Mesendoderm (in vitro differentiated cells): ENCODE measurements around the gene FOXS1.
A peak's percentile ranks its signal among the peaks of the same experiment; 100 is the strongest.

Experiments used
- DNase-seq: peaks from one replicate; pipeline ENCODE4 v3.0.0; 2013
- H2AK5ac ChIP-seq: 2 replicates; pipeline ENCODE4 v1.6.1; 2013; ENCODE audit warnings: low read length, inconsistent platforms
- H2BK120ac ChIP-seq: 2 replicates; pipeline ENCODE4 v1.6.1; 2013; ENCODE audit warnings: low read depth, mild to moderate bottlenecking, low read length, moderate library complexity, mixed read lengths
- H2BK15ac ChIP-seq: replicated peaks from 2 replicates; pipeline ENCODE4 v1.6.1; 2013; ENCODE audit warnings: low read depth, mild to moderate bottlenecking, moderate library complexity
- H2BK5ac ChIP-seq: 2 replicates; pipeline ENCODE4 v1.6.1; 2013; ENCODE audit warnings: low read length, inconsistent platforms
- H3K18ac ChIP-seq: 2 replicates; pipeline ENCODE4 v1.6.1; 2013; ENCODE audit warnings: mild to moderate bottlenecking, low read length, mixed read lengths
- H3K23ac ChIP-seq: one replicate; pipeline ENCODE4 v1.6.1; 2013; ENCODE audit warnings: low read length
- H3K27ac ChIP-seq: 2 replicates; pipeline ENCODE4 v1.5.1; 2013; ENCODE audit warnings: low read depth, mild to moderate bottlenecking, inconsistent platforms, low read length, moderate library complexity
- H3K27me3 ChIP-seq: 2 replicates; pipeline ENCODE4 v1.6.1; 2013; ENCODE audit warnings: low read length, control low read depth, mild to moderate bottlenecking, inconsistent platforms; ENCODE audit not compliant: insufficient read depth, poor library complexity
- H3K36me3 ChIP-seq: 2 replicates; pipeline ENCODE4 v1.6.1; 2013; ENCODE audit warnings: low read length, inconsistent platforms; ENCODE audit not compliant: control insufficient read depth, insufficient read depth
- H3K4ac ChIP-seq: one replicate; pipeline ENCODE4 v1.6.1; 2013; ENCODE audit warnings: low read depth, mild to moderate bottlenecking, low read length, moderate library complexity
- H3K4me1 ChIP-seq: 2 replicates; pipeline ENCODE4 v1.6.1; 2013; ENCODE audit warnings: low read depth, low read length, inconsistent platforms; ENCODE audit not compliant: control insufficient read depth
- H3K4me2 ChIP-seq: 2 replicates; pipeline ENCODE4 v1.6.1; 2013; ENCODE audit warnings: low read length
- H3K4me3 ChIP-seq: 2 replicates; pipeline ENCODE4 v1.5.1; 2013; ENCODE audit warnings: mild to moderate bottlenecking, low read length
- H3K56ac ChIP-seq: one replicate; pipeline ENCODE4 v1.6.1; 2013; ENCODE audit warnings: low read length
- H3K79me1 ChIP-seq: 2 replicates; pipeline ENCODE4 v1.6.1; 2013; ENCODE audit warnings: low read length, inconsistent platforms
- H3K79me2 ChIP-seq: 2 replicates; pipeline ENCODE4 v1.6.1; 2013; ENCODE audit warnings: mild to moderate bottlenecking, low read length; ENCODE audit not compliant: control insufficient read depth, insufficient read depth
- H3K9ac ChIP-seq: 2 replicates; pipeline ENCODE4 v1.6.1; 2013; ENCODE audit warnings: low read length, inconsistent platforms
- H4K5ac ChIP-seq: one replicate; pipeline ENCODE4 v1.6.1; 2013; ENCODE audit warnings: low read length
- H4K8ac ChIP-seq: one replicate; pipeline ENCODE4 v1.6.1; 2013; ENCODE audit warnings: low read depth, mild to moderate bottlenecking, control low read depth, low read length, moderate library complexity
- WGBS: extraction: QIAGEN DNeasy Blood & Tissue Kit; methylation state at CpG from one replicate; pipeline ENCODE4 v1.1.7; 2013; ENCODE audit warnings: low lambda C conversion rate, missing lambda C conversion rate; ENCODE audit not compliant: insufficient coverage; ENCODE audit errors: extremely low coverage; 5-methylcytosine and 5-hydroxymethylcytosine counted together

The FOXS1 gene

GRCh38 chr20:31877684-31878083, 32.3 kb upstream of the FOXS1 start:
- Histone ChIP-seq H3K36me3 (no peaks in the 10 kb centered on the region), H2BK15ac (no peak overlapping the region), H3K4me2 (no peak overlapping the region), H4K5ac (no peak overlapping the region), H3K18ac (no peak overlapping the region), H3K27ac (no peak overlapping the region), H4K8ac (no peak overlapping the region), H3K23ac (no peak overlapping the region), H2BK120ac (no peak overlapping the region), H3K79me2 (no peaks in the 10 kb centered on the region), H3K4me3 (no peak overlapping the region), H2BK5ac (no peak overlapping the region), H3K79me1 (no peaks in the 10 kb centered on the region), H3K56ac (no peak overlapping the region), H2AK5ac (no peak overlapping the region), H3K4me1 (no peaks in the 10 kb centered on the region), H3K4ac (no peak overlapping the region), H3K27me3 (no peaks in the 10 kb centered on the region), H3K9ac (no peak overlapping the region)
- DNase-seq = no peak

GRCh38 chr20:31875671-31876070, 30.3 kb upstream of the FOXS1 start:
- H3K4me3 ChIP-seq = no peak overlapping the region
- H3K27ac ChIP-seq = no peak overlapping the region
- H4K5ac ChIP-seq = no peak overlapping the region
- no peak overlapping the region for H3K4me2 ChIP-seq
- no peak overlapping the region for H2BK5ac ChIP-seq
- H3K56ac ChIP-seq = no peak overlapping the region
- no peak for DNase-seq
- H3K4ac ChIP-seq = no peak overlapping the region
- no peak overlapping the region for H2BK120ac ChIP-seq
- H3K4me1 ChIP-seq = no peaks in the 10 kb centered on the region
- no peak overlapping the region for H4K8ac ChIP-seq
- no CpG with 5 or more reads among the region's 2 CpGs for WGBS
- peaks cover 5% of the 10 kb centered on the region for H3K27me3 ChIP-seq
- no peaks in the 10 kb centered on the region for H3K79me1 ChIP-seq
- H3K18ac ChIP-seq = no peak overlapping the region
- no peak overlapping the region for H3K9ac ChIP-seq
- no peaks in the 10 kb centered on the region for H3K36me3 ChIP-seq
- no peak overlapping the region for H2AK5ac ChIP-seq
- no peaks in the 10 kb centered on the region for H3K79me2 ChIP-seq
- no peak overlapping the region for H3K23ac ChIP-seq
- H2BK15ac ChIP-seq = no peak overlapping the region

- Histone ChIP-seq H3K4me2 (no peak overlapping the region), H2BK15ac (no peak overlapping the region), H2AK5ac (no peak overlapping the region), H3K79me1 (no peaks in the 10 kb centered on the region), H3K27ac (no peak overlapping the region), H3K4me1 (no peaks in the 10 kb centered on the region), H2BK120ac (no peak overlapping the region), H3K36me3 (no peaks in the 10 kb centered on the region), H3K9ac (no peak overlapping the region), H2BK5ac (no peak overlapping the region), H3K18ac (no peak overlapping the region), H3K27me3 (peaks cover 8% of the 10 kb centered on the region), H3K4ac (no peak overlapping the region), H3K23ac (no peak overlapping the region), H3K56ac (no peak overlapping the region), H3K79me2 (no peaks in the 10 kb centered on the region), H3K4me3 (no peak overlapping the region), H4K8ac (no peak overlapping the region), H4K5ac (no peak overlapping the region)
- DNase-seq = no peak
- no CpG with 5 or more reads among the region's 6 CpGs for WGBS
Observed at GRCh38 chr20:31872406-31872805, 27.0 kb upstream of the FOXS1 start.

DNA sequence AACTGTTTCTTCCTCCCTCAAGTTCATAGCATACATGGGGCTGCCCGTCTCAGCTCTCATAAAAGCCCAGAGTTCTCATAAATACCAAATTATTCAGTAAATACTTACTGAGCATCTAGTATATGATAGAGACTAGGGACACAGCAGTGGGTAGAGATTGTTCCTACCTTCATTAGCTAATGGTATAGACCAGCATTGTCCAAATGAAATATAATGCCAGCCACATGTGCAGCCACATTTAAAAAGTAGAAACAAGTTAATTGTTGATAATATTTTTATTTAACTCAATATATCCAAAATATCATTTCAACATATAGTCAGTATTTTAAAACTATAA, 26.2 kb upstream of the FOXS1 start:
- DNase-seq = no peak
- H3K4me1 ChIP-seq = no peaks in the 10 kb centered on the region
- H4K8ac ChIP-seq = no peak overlapping the region
- no peak overlapping the region for H3K9ac ChIP-seq
- no peak overlapping the region for H2AK5ac ChIP-seq
- peaks cover 8% of the 10 kb centered on the region for H3K27me3 ChIP-seq
- H3K36me3 ChIP-seq = no peaks in the 10 kb centered on the region
- H2BK5ac ChIP-seq = no peak overlapping the region
- no peak overlapping the region for H3K23ac ChIP-seq
- no peak overlapping the region for H2BK120ac ChIP-seq
- no peak overlapping the region for H2BK15ac ChIP-seq
- no CpG with 5 or more reads among the region's 1 CpG for WGBS
- H3K27ac ChIP-seq = no peak overlapping the region
- no peak overlapping the region for H3K4me3 ChIP-seq
- H3K18ac ChIP-seq = no peak overlapping the region
- H3K56ac ChIP-seq = no peak overlapping the region
- H4K5ac ChIP-seq = no peak overlapping the region
- H3K79me2 ChIP-seq = no peaks in the 10 kb centered on the region
- no peaks in the 10 kb centered on the region for H3K79me1 ChIP-seq
- H3K4me2 ChIP-seq = no peak overlapping the region
- no peak overlapping the region for H3K4ac ChIP-seq

DNA sequence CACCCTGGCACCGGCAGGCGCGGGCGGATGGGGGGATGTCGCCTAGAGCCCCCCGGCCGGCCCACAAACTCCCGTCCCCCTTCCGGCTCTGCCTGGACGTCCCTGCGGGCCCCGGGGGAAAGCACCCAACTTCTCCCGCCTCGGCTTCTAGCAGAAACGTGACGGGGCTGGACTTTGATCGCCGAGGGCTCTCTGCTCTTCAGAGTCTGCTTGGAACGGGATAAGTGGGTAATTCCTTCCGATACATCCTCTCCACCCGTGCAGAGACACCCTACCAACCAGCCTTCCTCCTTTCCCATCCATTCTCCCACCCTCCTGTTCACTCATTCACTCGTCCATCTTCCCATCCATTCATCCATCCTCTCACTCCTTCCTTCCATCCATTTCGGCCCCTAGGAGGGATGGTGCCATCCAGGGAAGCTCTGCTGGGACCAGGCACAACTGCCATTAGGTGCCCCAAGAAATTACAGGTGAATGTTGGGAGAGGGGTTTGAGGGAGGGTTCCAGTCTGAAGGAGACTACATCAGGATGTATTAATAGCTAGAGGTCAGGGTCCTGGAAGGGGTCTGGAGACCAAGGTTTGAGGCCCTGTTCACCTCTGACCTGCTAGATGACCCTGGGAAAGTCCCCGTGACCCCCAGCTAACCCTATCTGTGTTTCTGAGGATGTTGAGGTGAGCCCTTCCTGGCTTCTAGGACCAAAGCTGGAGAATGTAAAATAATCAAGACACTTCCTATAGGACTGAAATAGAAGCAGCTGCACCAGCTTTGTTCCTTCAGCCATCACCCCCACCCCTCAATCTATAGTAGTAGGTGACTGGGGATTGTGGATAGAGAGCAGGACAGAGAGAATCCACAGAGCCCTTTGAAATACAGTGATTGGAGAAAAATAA, 25.6 kb upstream of the FOXS1 start:
- Histone ChIP-seq H3K4ac (no peak overlapping the region), H3K4me2 (peak overlapping the region; percentile 98), H3K79me1 (no peaks in the 10 kb centered on the region), H3K36me3 (no peaks in the 10 kb centered on the region), H3K18ac (no peak overlapping the region), H3K9ac (peak overlapping the region; percentile 68), H2AK5ac (no peak overlapping the region), H3K56ac (peak overlapping the region; percentile 91), H3K79me2 (no peaks in the 10 kb centered on the region), H4K5ac (no peak overlapping the region), H3K27ac (no peak overlapping the region), H3K4me1 (no peaks in the 10 kb centered on the region), H4K8ac (no peak overlapping the region), H3K4me3 (no peak overlapping the region), H2BK120ac (no peak overlapping the region), H3K23ac (no peak overlapping the region), H2BK5ac (no peak overlapping the region), H2BK15ac (no peak overlapping the region), H3K27me3 (peaks cover 8% of the 10 kb centered on the region)
- no CpG with 5 or more reads among the region's 24 CpGs for WGBS
- DNase-seq = no peak
